SK-N-SH (cell line): ENCODE results near the gene NAA40.

ENCODE experiments used
- CTCF ChIP-seq: fragments of 200-600 bp; sonication (generic); IDR thresholded peaks from 2 replicates; pipeline ENCODE4 v1.6.1; 2017; ENCODE audit warnings: antibody characterized with exemption, mild to moderate bottlenecking, moderate library complexity
- MAX ChIP-seq: IDR thresholded peaks from 2 replicates; pipeline ENCODE4 v1.4.0; 2012; ENCODE audit warnings: low read depth
- MEF2A ChIP-seq: IDR thresholded peaks from 2 replicates; pipeline ENCODE4 v1.4.0; 2012; ENCODE audit warnings: low read depth, borderline replicate concordance
- MXI1 ChIP-seq: IDR thresholded peaks from 2 replicates; pipeline ENCODE4 v1.6.1; 2012; ENCODE audit warnings: mild to moderate bottlenecking, low read depth, low read length, improper control_type of control experiment
- RFX5 ChIP-seq: IDR thresholded peaks from 2 replicates; pipeline ENCODE4 v1.6.1; 2012; ENCODE audit warnings: mild to moderate bottlenecking, improper control_type of control experiment, low read length
- ZBTB33 ChIP-seq: IDR thresholded peaks from 2 replicates; pipeline ENCODE4 v1.4.0; 2012; ENCODE audit warnings: low read depth, borderline replicate concordance

GRCh38 chr11:64003807-64004589, 65.2 kb downstream of the NAA40 start:
- TF ChIP-seq MXI1 (no peak), CTCF (no peak), MAX (no peak), RFX5 (no peak), MEF2A (no peak), ZBTB33 (no peak)
